Measurements from ENCODE around the gene ELP4.

The ELP4 gene

GRCh38 chr11:31817054-31817620 lies 307.6 kb downstream of the ELP4 start:
- Histone ChIP-seq H3K4me1 (peaks cover 0 to 15% (median 8%) of the 10 kb centered on the region in 10 experiments; a peak in 12 of 20 replicates), H3K27ac (no peak overlapping the region), H4K20me1 (peaks cover 0 to 48% (median 21%) of the 10 kb centered on the region in 11 experiments; a peak in 16 of 22 replicates), H3K9ac (no peak overlapping the region), H3K9me3 (replicated peaks in 1 of 11) (peaks cover 52 to 72% (median 59%) of the 10 kb centered on the region in 11 experiments), H3K4me3 (peak overlapping the region in 3 of 10 experiments; percentile 11 to 19 (median 18); a peak in 3 of 20 replicates), H3K4me2 (no peak overlapping the region), H3K27me3 (peaks cover 100% of the 10 kb centered on the region in 11 experiments), H3K36me3 (no peaks in the 10 kb centered on the region)
- no peak for TF ChIP-seq Cebpa-rat (IDR thresholded peaks at IDR 0.05)

GRCh38 chr11:31817621-31818424 lies 308.3 kb downstream of the ELP4 start:
- H3K4me1 ChIP-seq, result peaks cover 0 to 8% (median 3%) of the 10 kb centered on the region in 10 experiments; a peak in 12 of 20 replicates
- no peak overlapping the region for H3K4me2 ChIP-seq
- peaks cover 52 to 77% (median 59%) of the 10 kb centered on the region in 11 experiments for H3K9me3 ChIP-seq (replicated peaks in 1 of 11)
- H3K9ac ChIP-seq, result no peak overlapping the region
- peaks cover 0 to 42% (median 16%) of the 10 kb centered on the region in 11 experiments; a peak in 16 of 22 replicates for H4K20me1 ChIP-seq
- H3K27me3 ChIP-seq, result peaks cover 100% of the 10 kb centered on the region in 11 experiments
- H3K4me3 ChIP-seq, result peak overlapping the region in 6 of 10 experiments; percentile 9 to 23 (median 16); a peak in 7 of 20 replicates
- no peak for TF ChIP-seq Cebpa-rat (IDR thresholded peaks at IDR 0.05)
- H3K36me3 ChIP-seq, result no peaks in the 10 kb centered on the region
- H3K27ac ChIP-seq, result no peak overlapping the region

GRCh38 chr11:31818425-31818755 lies 308.8 kb downstream of the ELP4 start:
- Histone ChIP-seq H4K20me1 (peaks cover 0 to 38% (median 13%) of the 10 kb centered on the region in 11 experiments; a peak in 16 of 22 replicates), H3K36me3 (no peaks in the 10 kb centered on the region), H3K4me1 (peaks cover 0 to 5% (median 0%) of the 10 kb centered on the region in 10 experiments; a peak in 4 of 20 replicates), H3K27me3 (peaks cover 100% of the 10 kb centered on the region in 11 experiments), H3K4me2 (no peak overlapping the region), H3K27ac (no peak overlapping the region), H3K9me3 (replicated peaks in 1 of 11) (peaks cover 54 to 82% (median 61%) of the 10 kb centered on the region in 11 experiments), H3K4me3 (peak overlapping the region in 3 of 10 experiments; percentile 11 to 23 (median 15); a peak in 4 of 20 replicates), H3K9ac (no peak overlapping the region)
- no peak for TF ChIP-seq Cebpa-rat (IDR thresholded peaks at IDR 0.05)

GRCh38 chr11:31818874-31819331 lies 309.3 kb downstream of the ELP4 start:
- Histone ChIP-seq H3K9ac (no peak overlapping the region), H3K4me1 (peaks cover 0 to 4% (median 0%) of the 10 kb centered on the region in 10 experiments; a peak in 4 of 20 replicates), H3K27me3 (peaks cover 100% of the 10 kb centered on the region in 11 experiments), H3K36me3 (no peaks in the 10 kb centered on the region), H3K4me3 (peak overlapping the region in 1 of 10 experiments; percentile 23; a peak in 1 of 20 replicates), H4K20me1 (peaks cover 0 to 33% (median 13%) of the 10 kb centered on the region in 11 experiments; a peak in 16 of 22 replicates), H3K4me2 (no peak overlapping the region), H3K9me3 (replicated peaks in 1 of 11) (peaks cover 59 to 87% (median 66%) of the 10 kb centered on the region in 11 experiments), H3K27ac (no peak overlapping the region)
- TF ChIP-seq Cebpa-rat (IDR thresholded peaks at IDR 0.05), result no peak

GRCh38 chr11:31819621-31820437 lies 310.3 kb downstream of the ELP4 start:
- H3K4me3 ChIP-seq, result 0 out of 20 replicates have a peak overlapping the region, but pooled peaks of 1 of the 10 experiments have one; percentile 24

GRCh38 chr11:31820438-31820818 lies 310.9 kb downstream of the ELP4 start:
- Histone ChIP-seq H3K4me2 (no peak overlapping the region), H3K9me3 (replicated peaks in 1 of 11) (peaks cover 73 to 93% (median 80%) of the 10 kb centered on the region in 11 experiments), H3K4me1 (no peaks in the 10 kb centered on the region), H3K27me3 (peaks cover 100% of the 10 kb centered on the region in 11 experiments), H3K9ac (no peak overlapping the region), H3K36me3 (no peaks in the 10 kb centered on the region), H4K20me1 (peaks cover 0 to 23% (median 0%) of the 10 kb centered on the region in 11 experiments; a peak in 10 of 22 replicates), H3K4me3 (0 out of 20 replicates have a peak overlapping the region, but pooled peaks of 1 of the 10 experiments have one; percentile 24), H3K27ac (no peak overlapping the region)
- no peak for TF ChIP-seq Cebpa-rat (IDR thresholded peaks at IDR 0.05)

More at GRCh38 chr11:31819621-31820437, 310.3 kb downstream of the ELP4 start:
- no peak for TF ChIP-seq Cebpa-rat (IDR thresholded peaks at IDR 0.05)
- Histone ChIP-seq H3K27ac (no peak overlapping the region), H3K4me1 (no peaks in the 10 kb centered on the region), H3K27me3 (peaks cover 100% of the 10 kb centered on the region in 11 experiments), H3K4me2 (no peak overlapping the region), H3K36me3 (no peaks in the 10 kb centered on the region), H3K9me3 (replicated peaks in 1 of 11) (peaks cover 68 to 93% (median 74%) of the 10 kb centered on the region in 11 experiments), H3K9ac (no peak overlapping the region), H4K20me1 (peaks cover 0 to 25% (median 5%) of the 10 kb centered on the region in 11 experiments; a peak in 16 of 22 replicates)

- Histone ChIP-seq H3K27ac (no peak overlapping the region), H3K4me2 (no peak overlapping the region), H3K4me3 (no peak overlapping the region), H3K36me3 (no peaks in the 10 kb centered on the region), H3K9ac (no peak overlapping the region), H3K9me3 (replicated peaks in 1 of 11) (peaks cover 74 to 93% (median 80%) of the 10 kb centered on the region in 11 experiments), H3K27me3 (peaks cover 100% of the 10 kb centered on the region in 11 experiments), H3K4me1 (no peaks in the 10 kb centered on the region), H4K20me1 (peaks cover 0 to 16% (median 0%) of the 10 kb centered on the region in 11 experiments; a peak in 9 of 22 replicates)
- no peak for TF ChIP-seq Cebpa-rat (IDR thresholded peaks at IDR 0.05)
These were observed 311.7 kb downstream of the ELP4 start for GRCh38 chr11:31821235-31821764.

- Histone ChIP-seq H3K27ac (no peak overlapping the region), H3K9me3 (replicated peaks in 1 of 11) (peaks cover 71 to 93% (median 80%) of the 10 kb centered on the region in 11 experiments), H3K36me3 (no peaks in the 10 kb centered on the region), H3K4me2 (no peak overlapping the region), H3K27me3 (peaks cover 100% of the 10 kb centered on the region in 11 experiments), H4K20me1 (peaks cover 0 to 14% (median 0%) of the 10 kb centered on the region in 11 experiments; a peak in 7 of 22 replicates), H3K4me3 (no peak overlapping the region), H3K9ac (no peak overlapping the region), H3K4me1 (no peaks in the 10 kb centered on the region)
- TF ChIP-seq Cebpa-rat (IDR thresholded peaks at IDR 0.05), result no peak
These were observed 312.2 kb downstream of the ELP4 start for GRCh38 chr11:31821766-31822165.
